Neural progenitor cell (in vitro differentiated cells): ENCODE measurements around the gene SLC6A9. TPM values are rescaled to one million over a fixed set of nuclear protein-coding genes. Genes with fewer than 3 reads are reported as not detected.

ENCODE experiments used
- DNase-seq: peaks from one replicate; pipeline ENCODE4 v3.0.0-alpha.2; 2016; ENCODE audit warnings: low spot score
- H2AFZ ChIP-seq: fragments of 200-600 bp; sonication (generic); replicated peaks from 2 replicates; pipeline ENCODE4 v1.6.1; 2016; ENCODE audit warnings: antibody characterized with exemption
- H3F3A ChIP-seq: fragments of 200-600 bp; sonication (generic); 2 replicates; pipeline ENCODE4 v1.6.1; 2016; ENCODE audit warnings: antibody characterized with exemption, low read depth
- H3K27ac ChIP-seq: fragments of 200-600 bp; sonication (generic); 2 replicates; pipeline ENCODE4 v1.5.1; 2016; ENCODE audit warnings: mild to moderate bottlenecking
- H3K27me3 ChIP-seq: fragments of 200-600 bp; sonication (generic); 2 replicates; pipeline ENCODE4 v1.6.1; 2016; ENCODE audit warnings: mild to moderate bottlenecking, moderate library complexity
- H3K36me3 ChIP-seq: fragments of 200-600 bp; sonication (generic); 2 replicates; pipeline ENCODE4 v1.5.1; 2016
- H3K4me1 ChIP-seq: fragments of 200-600 bp; sonication (generic); 2 replicates; pipeline ENCODE4 v1.6.1; 2016; ENCODE audit warnings: mixed run types
- H3K4me2 ChIP-seq: fragments of 200-600 bp; sonication (generic); 2 replicates; pipeline ENCODE4 v1.6.1; 2016
- H3K4me3 ChIP-seq: fragments of 200-600 bp; sonication (generic); 2 replicates; pipeline ENCODE4 v1.5.1; 2016
- H3K79me2 ChIP-seq: fragments of 200-600 bp; sonication (generic); 2 replicates; pipeline ENCODE4 v1.6.1; 2016; ENCODE audit warnings: low read depth
- H3K9ac ChIP-seq: fragments of 200-600 bp; sonication (generic); 2 replicates; pipeline ENCODE4 v1.6.1; 2016
- H3K9me3 ChIP-seq: fragments of 200-600 bp; sonication (generic); 2 replicates; pipeline ENCODE4 v1.5.1; 2016; ENCODE audit warnings: low read depth
- H4K20me1 ChIP-seq: fragments of 200-600 bp; sonication (generic); 2 replicates; pipeline ENCODE4 v1.6.1; 2016; ENCODE audit warnings: low read depth
- H3K27ac Mint-ChIP-seq: 3 replicates; pipeline ENCODE4 v1.8.0; 2021; ENCODE audit warnings: mixed read lengths
- H3K27me3 Mint-ChIP-seq: 2 replicates; pipeline ENCODE4 v1.8.0; 2022; ENCODE audit warnings: low read depth, mild to moderate bottlenecking, inconsistent platforms, moderate library complexity, mixed read lengths; ENCODE audit not compliant: insufficient read depth
- H3K36me3 Mint-ChIP-seq: 3 replicates; pipeline ENCODE4 v1.8.0; 2021; ENCODE audit warnings: mixed read lengths
- H3K4me1 Mint-ChIP-seq: 3 replicates; pipeline ENCODE4 v1.8.0; 2021; ENCODE audit warnings: mixed read lengths
- H3K4me3 Mint-ChIP-seq: 3 replicates; pipeline ENCODE4 v1.8.0; 2021; ENCODE audit warnings: mild to moderate bottlenecking, moderate library complexity, mixed read lengths
- H3K9me3 Mint-ChIP-seq: 3 replicates; pipeline ENCODE4 v1.8.0; 2020; ENCODE audit warnings: mixed read lengths
- CTCF ChIP-seq: fragments of 200-600 bp; sonication (generic); IDR thresholded peaks from 2 replicates; pipeline ENCODE4 v1.5.1; 2017; ENCODE audit warnings: antibody characterized with exemption, mild to moderate bottlenecking
- EZH2 ChIP-seq: fragments of 200-600 bp; sonication (generic); IDR thresholded peaks from 2 replicates; pipeline ENCODE4 v1.6.1; 2017; ENCODE audit warnings: antibody characterized with exemption, mild to moderate bottlenecking, moderate library complexity
- EZH2phosphoT487 ChIP-seq: fragments of 200-600 bp; sonication (generic); IDR thresholded peaks from 2 replicates; pipeline ENCODE4 v1.6.1; 2017; ENCODE audit warnings: antibody characterized with exemption
- total RNA-seq: library from RNA; depleted of rRNA; stranded (reverse); fragments of >200 nt; gene quantifications from 2 replicates; pipeline ENCODE4 v1.2.3, GENCODE V29; 2015; ENCODE audit warnings: low replicate concordance

Gene SLC6A9
- total RNA-seq, 1 donor from 2014 or later = 1.4 TPM

GRCh38 chr1:43965316-43965715 lies 65.9 kb downstream of the SLC6A9 start:
- Histone ChIP-seq H3K4me3 (no peak overlapping the region), H3K27ac (no peak overlapping the region), H4K20me1 (peaks cover 2% of the 10 kb centered on the region), H3K79me2 (peaks cover 3% of the 10 kb centered on the region), H3K4me1 (no peaks in the 10 kb centered on the region), H3K9me3 (no peaks in the 10 kb centered on the region), H3K36me3 (no peaks in the 10 kb centered on the region), H3K9ac (no peak overlapping the region), H3F3A (peaks cover 9% of the 10 kb centered on the region), H3K4me2 (no peak overlapping the region), H2AFZ (no peak overlapping the region), H3K27me3 (no peaks in the 10 kb centered on the region)
- Mint-ChIP-seq H3K27me3 (no peaks in the 10 kb centered on the region), H3K36me3 (peaks cover 12% of the 10 kb centered on the region), H3K4me3 (no peak overlapping the region), H3K27ac (no peak overlapping the region), H3K4me1 (peaks cover 4% of the 10 kb centered on the region), H3K9me3 (no peaks in the 10 kb centered on the region)
- no peak for TF ChIP-seq CTCF
- no peak for DNase-seq

- Histone ChIP-seq H3K27ac (no peak overlapping the region), H3K4me2 (no peak overlapping the region), H3K27me3 (no peaks in the 10 kb centered on the region), H3K9ac (no peak overlapping the region), H3K4me1 (no peaks in the 10 kb centered on the region), H3K36me3 (no peaks in the 10 kb centered on the region), H3K4me3 (no peak overlapping the region), H2AFZ (no peak overlapping the region), H4K20me1 (no peaks in the 10 kb centered on the region), H3K9me3 (no peaks in the 10 kb centered on the region), H3K79me2 (no peaks in the 10 kb centered on the region), H3F3A (peaks cover 5% of the 10 kb centered on the region)
- Mint-ChIP-seq H3K36me3 (peaks cover 12% of the 10 kb centered on the region), H3K4me1 (no peaks in the 10 kb centered on the region), H3K27me3 (no peaks in the 10 kb centered on the region), H3K27ac (no peak overlapping the region), H3K4me3 (no peak overlapping the region), H3K9me3 (no peaks in the 10 kb centered on the region)
- TF ChIP-seq CTCF = no peak
- TF ChIP-seq EZH2 = no peak
- no peak for TF ChIP-seq EZH2phosphoT487
- DNase-seq = no peak
Measured at GRCh38 chr1:43963890-43964289, 67.4 kb downstream of the SLC6A9 start.

- Histone ChIP-seq H3K4me2 (no peak overlapping the region), H3K4me3 (no peak overlapping the region), H4K20me1 (no peaks in the 10 kb centered on the region), H3K27ac (no peak overlapping the region), H3K27me3 (no peaks in the 10 kb centered on the region), H3K9me3 (no peaks in the 10 kb centered on the region), H2AFZ (no peak overlapping the region), H3K36me3 (no peaks in the 10 kb centered on the region), H3K4me1 (no peaks in the 10 kb centered on the region), H3K79me2 (no peaks in the 10 kb centered on the region), H3F3A (no peaks in the 10 kb centered on the region), H3K9ac (no peak overlapping the region)
- TF ChIP-seq CTCF = no peak
- no peak for TF ChIP-seq EZH2phosphoT487
- no peak for TF ChIP-seq EZH2
- Mint-ChIP-seq H3K9me3 (no peaks in the 10 kb centered on the region), H3K4me3 (no peak overlapping the region), H3K27me3 (no peaks in the 10 kb centered on the region), H3K27ac (no peak overlapping the region), H3K36me3 (peaks cover 12% of the 10 kb centered on the region), H3K4me1 (no peaks in the 10 kb centered on the region)
- no peak for DNase-seq
Measured at GRCh38 chr1:43963006-43963405, 68.3 kb downstream of the SLC6A9 start.

GRCh38 chr1:43962324-43962723 lies 68.9 kb downstream of the SLC6A9 start:
- no peak overlapping the region for H3K4me3 Mint-ChIP-seq
- Histone ChIP-seq H3K9me3 (no peaks in the 10 kb centered on the region), H3K79me2 (no peaks in the 10 kb centered on the region), H3K4me3 (no peak overlapping the region), H3K9ac (no peak overlapping the region), H3F3A (no peaks in the 10 kb centered on the region), H3K4me2 (no peak overlapping the region), H4K20me1 (no peaks in the 10 kb centered on the region), H3K27ac (no peak overlapping the region), H2AFZ (no peak overlapping the region), H3K27me3 (no peaks in the 10 kb centered on the region), H3K36me3 (no peaks in the 10 kb centered on the region), H3K4me1 (no peaks in the 10 kb centered on the region)
- H3K4me1 Mint-ChIP-seq = no peaks in the 10 kb centered on the region
- no peak for DNase-seq
- H3K36me3 Mint-ChIP-seq = peaks cover 9% of the 10 kb centered on the region
- H3K9me3 Mint-ChIP-seq = no peaks in the 10 kb centered on the region
- TF ChIP-seq EZH2 (no peak), CTCF (no peak), EZH2phosphoT487 (no peak)
- H3K27ac Mint-ChIP-seq = no peak overlapping the region
- no peaks in the 10 kb centered on the region for H3K27me3 Mint-ChIP-seq
